Upper lobe of right lung (tissue), 1 donor: ENCODE data around the gene NTF4. TPM values are rescaled to one million over a fixed set of nuclear protein-coding genes. Genes with fewer than 3 reads are reported as not detected.
"Not testable (repeated sequence)": the region's sequence is repeated elsewhere in the genome, so short reads cannot be mapped to it uniquely, and the experiment has no call there.

Experiments
- ATAC-seq: fragments of 200-7000 bp; cut with Tn5 transposase; one replicate; pipeline ENCODE4 v1.9.1; 2020; ENCODE audit warnings: mild to moderate bottlenecking, moderate library complexity
- DNase-seq: peaks from one replicate; pipeline ENCODE4 v3.0.0-alpha.2; 2020
- H3K27ac ChIP-seq: fragments of 200-600 bp; one replicate; pipeline ENCODE4 v1.8.0; 2022
- H3K27me3 ChIP-seq: fragments of 200-600 bp; one replicate; pipeline ENCODE4 v1.8.0; 2022; ENCODE audit warnings: mild to moderate bottlenecking
- H3K36me3 ChIP-seq: fragments of 200-600 bp; one replicate; pipeline ENCODE4 v1.8.0; 2022
- H3K4me1 ChIP-seq: fragments of 200-600 bp; one replicate; pipeline ENCODE4 v1.8.0; 2022
- H3K4me3 ChIP-seq: fragments of 200-600 bp; one replicate; pipeline ENCODE4 v1.8.0; 2022; ENCODE audit warnings: mild to moderate bottlenecking
- H3K9me3 ChIP-seq: fragments of 200-600 bp; one replicate; pipeline ENCODE4 v1.8.0; 2022
- CTCF ChIP-seq: fragments of 200-600 bp; IDR thresholded peaks from one replicate; pipeline ENCODE4 v1.8.0; 2022; ENCODE audit warnings: antibody characterized with exemption
- intact Hi-C: fragments of 100-400 bp; cut with DNase I; formaldehyde crosslinking; loops from one replicate; pipeline ENCODE4 v1.11.0; 2022
- total RNA-seq: library from RNA; stranded (reverse); fragmentation: NEBNext Ultra II Directional; extraction: Animal tissue kit (Norgen Biotek cat#: 25700); gene quantifications from one replicate; pipeline ENCODE4 v1.2.1, GENCODE V29; 2021
- donor health status: DM: no; HTN: yes; CAD: no; lungs with severe emphysema.

The NTF4 gene
- total RNA-seq, 1 donor from 2014 or later = 2.7 TPM

- TF ChIP-seq CTCF = no peak
- Histone ChIP-seq H3K4me3 (peak within 1 kb of the TSS; percentile 97), H3K27ac (peak within 1 kb of the TSS; percentile 91), H3K36me3 (peaks cover 27% of the 10 kb centered on the region), H3K4me1 (peaks cover 25% of the 10 kb centered on the region), H3K9me3 (no peaks in the 10 kb centered on the region), H3K27me3 (no peaks in the 10 kb centered on the region)
- intact Hi-C loops = no loop called here
- ATAC-seq = peak; percentile 98
- peak; percentile 100 for DNase-seq
Measured at GRCh38 chr19:49085020-49085867, 20.6 kb upstream of the NTF4 start, which contains the start of gene SNRNP70. SNRNP70 (plus strand) TSS chr19:49085451; CDS start chr19:49086415, 964 bp downstream.

- Histone ChIP-seq H3K27ac (peak overlapping the region; percentile 91), H3K36me3 (peaks cover 18% of the 10 kb centered on the region), H3K9me3 (no peaks in the 10 kb centered on the region), H3K27me3 (no peaks in the 10 kb centered on the region), H3K4me3 (peak overlapping the region; percentile 97), H3K4me1 (peaks cover 25% of the 10 kb centered on the region)
- no peak for TF ChIP-seq CTCF
- no peak for ATAC-seq
- no peak for DNase-seq
- intact Hi-C loops = no loop called here
Measured at GRCh38 chr19:49084206-49085019, 19.8 kb upstream of the NTF4 start.

- DNase-seq = no peak
- intact Hi-C loops = no loop called here
- peaks cover 9% of the 10 kb centered on the region for H3K4me1 ChIP-seq
- H3K27ac ChIP-seq = no peak overlapping the region
- H3K27me3 ChIP-seq = no peaks in the 10 kb centered on the region
- TF ChIP-seq CTCF = no peak
- H3K36me3 ChIP-seq = no peaks in the 10 kb centered on the region
- no peaks in the 10 kb centered on the region for H3K9me3 ChIP-seq
- H3K4me3 ChIP-seq = no peak overlapping the region
- no peak for ATAC-seq
Measured at GRCh38 chr19:49081273-49081672, 16.7 kb upstream of the NTF4 start.

- Histone ChIP-seq H3K4me1 (peaks cover 6% of the 10 kb centered on the region), H3K27ac (no peak overlapping the region), H3K27me3 (no peaks in the 10 kb centered on the region), H3K36me3 (no peaks in the 10 kb centered on the region), H3K4me3 (no peak overlapping the region), H3K9me3 (no peaks in the 10 kb centered on the region)
- intact Hi-C loops = no loop called here
- no peak for TF ChIP-seq CTCF
- DNase-seq = no peak
- no peak for ATAC-seq
Measured at GRCh38 chr19:49080392-49080791, 15.8 kb upstream of the NTF4 start.

- H3K4me3 ChIP-seq, intact Hi-C loops, H3K9me3 ChIP-seq, ATAC-seq, H3K4me1 ChIP-seq, H3K27ac ChIP-seq, H3K36me3 ChIP-seq: not testable (repeated sequence)
- peaks cover 43% of the 10 kb centered on the region for H3K27me3 ChIP-seq
- DNase-seq = peak; percentile 85
- peak; percentile 67 for TF ChIP-seq CTCF
Measured at GRCh38 chr19:49074869-49075268, 10.3 kb upstream of the NTF4 start.
